ENCODE measurements around the gene MCEE.
A peak's percentile ranks its signal among the peaks of the same experiment; 100 is the strongest.
"Not testable (repeated sequence)": the region's sequence is repeated elsewhere in the genome, so short reads cannot be mapped to it uniquely, and the experiment has no call there.

MCEE gene

DNA sequence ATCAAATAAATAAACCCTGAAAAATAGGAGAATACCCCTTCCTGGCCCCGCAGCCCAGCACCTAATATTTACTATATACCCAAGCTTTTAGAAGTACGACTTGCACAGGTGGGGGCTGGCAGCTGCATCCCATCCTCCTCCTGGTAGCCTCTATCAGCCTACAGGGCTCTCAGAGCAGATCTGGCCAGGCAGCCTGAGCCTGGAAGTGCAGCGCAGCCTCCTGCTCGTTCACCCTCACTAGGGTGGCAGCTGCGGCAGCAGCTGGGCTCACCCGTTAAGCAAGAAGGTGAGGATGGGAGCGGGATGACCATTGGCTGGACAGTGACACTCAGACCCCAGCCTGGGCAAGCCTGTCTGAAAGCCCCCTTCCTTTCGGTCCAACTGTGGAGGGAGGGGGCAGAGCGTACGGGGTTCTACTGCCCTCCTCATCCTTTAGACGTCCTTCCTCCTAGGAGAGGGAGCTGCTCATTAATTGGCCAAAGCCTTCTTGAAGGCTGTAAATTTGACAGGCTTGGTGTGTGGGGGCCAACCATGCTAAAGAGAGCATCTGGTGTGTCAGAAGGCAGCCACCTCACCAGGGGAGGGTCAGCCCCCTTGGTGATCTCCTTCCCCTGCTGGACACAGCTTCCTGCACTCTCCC is 23.7 kb upstream of the MCEE start:
- FAIRE-seq = no peak

DNA sequence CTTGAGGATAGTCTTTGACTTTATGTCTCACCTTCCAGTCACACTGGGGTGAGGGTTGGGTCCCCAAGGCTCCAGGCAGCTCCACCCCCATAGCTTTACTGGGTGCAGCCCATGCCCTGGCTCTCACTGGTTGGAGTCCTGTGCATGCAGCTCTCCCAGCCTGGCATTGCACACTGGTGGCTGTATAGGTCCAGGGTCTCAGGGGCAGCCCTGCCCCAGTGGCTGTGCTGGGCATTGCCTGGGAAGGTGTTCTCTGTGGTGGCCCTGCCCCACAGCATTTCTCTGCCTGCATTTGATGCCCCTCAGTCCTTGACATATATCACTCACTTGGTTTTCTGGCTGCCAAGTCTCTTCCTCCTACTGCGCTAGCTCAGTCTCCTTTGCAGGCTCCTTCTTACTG is 21.6 kb upstream of the MCEE start:
- no peak for TF ChIP-seq SPI1 (IDR thresholded peaks at IDR 0.05; ENCODE audit: low read depth, low read length)
- DNase-seq (ENCODE audit: insufficient read length, low spot score) = no peak
- no peak for FAIRE-seq

More for the DNA sequence above, 23.7 kb upstream of the MCEE start:
- DNase-seq (ENCODE audit: insufficient read length, low spot score) = no peak
- TF ChIP-seq PAX5 (IDR thresholded peaks at IDR 0.05; ENCODE audit: insufficient read depth, low read length, severe bottlenecking) = no peak
- no peak for TF ChIP-seq POLR2AphosphoS5 (IDR thresholded peaks at IDR 0.05; ENCODE audit: low read depth, low read length)
- TF ChIP-seq SPI1 (IDR thresholded peaks at IDR 0.05; ENCODE audit: low read depth, low read length) = no peak
- TF ChIP-seq POLR2A (IDR thresholded peaks at IDR 0.05; ENCODE audit: low read depth, low read length) = no peak
- TF ChIP-seq TAF1 (IDR thresholded peaks at IDR 0.05; ENCODE audit: low read depth, low read length) = no peak
- no peak for TF ChIP-seq POU2F2 (IDR thresholded peaks at IDR 0.05; ENCODE audit: low read depth, low read length)

DNA sequence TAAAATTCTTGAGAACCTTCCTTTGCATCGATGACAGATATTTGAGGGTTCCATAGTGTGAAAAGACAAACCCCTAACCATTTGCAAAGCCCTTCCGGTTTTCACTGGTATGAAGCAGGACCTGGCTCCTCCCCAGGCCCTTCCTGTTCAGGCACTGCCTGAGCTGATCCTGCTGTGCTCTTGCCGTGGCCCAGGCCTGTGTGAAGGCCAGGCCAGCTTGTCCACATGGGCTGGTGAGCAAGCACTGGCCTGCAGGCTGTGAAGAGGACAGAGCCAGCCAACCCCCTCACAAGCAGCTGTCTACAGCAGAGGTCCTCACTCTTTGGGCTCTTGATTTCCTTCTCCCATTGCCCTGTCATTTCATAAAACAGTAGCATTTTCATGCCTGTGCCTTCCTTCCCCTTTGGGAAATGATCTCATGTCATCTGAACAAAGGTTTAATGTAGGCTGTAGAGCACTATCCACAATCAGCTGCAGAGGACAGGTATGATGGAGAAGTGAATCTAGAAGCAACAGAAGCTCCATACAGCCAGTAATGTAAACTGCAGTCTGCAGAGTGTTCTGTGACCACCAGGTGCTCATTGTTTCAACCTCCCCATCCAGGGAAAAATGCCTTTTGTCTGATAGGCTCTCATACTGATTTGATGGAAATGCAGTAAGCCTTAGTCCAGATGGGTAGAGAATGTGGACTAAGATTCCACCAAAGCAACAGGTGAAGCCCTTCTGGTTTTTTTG is 20.2 kb upstream of the MCEE start:
- FAIRE-seq (no peak), DNase-seq (ENCODE audit: insufficient read length, low spot score) (no peak)
- TF ChIP-seq POLR2A (IDR thresholded peaks at IDR 0.05; ENCODE audit: low read depth, low read length) (no peak; the same call in 1 of the 2 replicates), POLR2AphosphoS5 (IDR thresholded peaks at IDR 0.05; ENCODE audit: low read depth, low read length) (no peak), POU2F2 (IDR thresholded peaks at IDR 0.05; ENCODE audit: low read depth, low read length) (no peak), SPI1 (IDR thresholded peaks at IDR 0.05; ENCODE audit: low read depth, low read length) (no peak), TAF1 (IDR thresholded peaks at IDR 0.05; ENCODE audit: low read depth, low read length) (no peak), PAX5 (IDR thresholded peaks at IDR 0.05; ENCODE audit: insufficient read depth, low read length, severe bottlenecking) (no peak)

DNA sequence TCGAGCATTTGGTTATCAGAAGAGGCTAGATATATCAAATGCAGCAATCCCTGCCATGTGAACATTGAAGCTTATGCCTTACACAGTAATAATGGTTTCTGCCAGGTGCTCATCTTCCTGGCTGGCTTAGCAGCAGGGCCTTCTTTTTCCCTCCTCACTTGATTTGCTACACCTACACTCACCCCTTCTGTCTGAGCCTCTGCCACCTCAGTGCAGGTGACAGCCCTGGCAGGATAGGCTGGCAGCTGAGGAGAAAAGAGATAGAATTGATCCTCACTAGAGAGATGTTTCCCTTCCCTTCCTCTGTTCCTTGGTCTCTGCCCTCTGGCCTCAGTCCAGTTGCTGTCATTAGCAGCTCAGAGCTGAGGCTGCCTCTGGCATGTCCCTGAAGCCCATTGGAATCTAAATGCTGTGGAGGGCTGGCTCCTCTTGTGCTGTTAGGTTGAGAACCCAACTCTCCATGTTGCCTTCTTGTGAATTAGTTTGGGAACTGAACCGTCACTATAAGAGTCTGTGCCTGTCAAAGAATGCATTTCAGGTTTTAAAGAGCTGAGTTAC is 18.6 kb upstream of the MCEE start:
- FAIRE-seq (no peak), DNase-seq (ENCODE audit: insufficient read length, low spot score) (no peak)
- TF ChIP-seq POU2F2 (IDR thresholded peaks at IDR 0.05; ENCODE audit: low read depth, low read length) (no peak), PAX5 (IDR thresholded peaks at IDR 0.05; ENCODE audit: insufficient read depth, low read length, severe bottlenecking) (no peak)

DNA sequence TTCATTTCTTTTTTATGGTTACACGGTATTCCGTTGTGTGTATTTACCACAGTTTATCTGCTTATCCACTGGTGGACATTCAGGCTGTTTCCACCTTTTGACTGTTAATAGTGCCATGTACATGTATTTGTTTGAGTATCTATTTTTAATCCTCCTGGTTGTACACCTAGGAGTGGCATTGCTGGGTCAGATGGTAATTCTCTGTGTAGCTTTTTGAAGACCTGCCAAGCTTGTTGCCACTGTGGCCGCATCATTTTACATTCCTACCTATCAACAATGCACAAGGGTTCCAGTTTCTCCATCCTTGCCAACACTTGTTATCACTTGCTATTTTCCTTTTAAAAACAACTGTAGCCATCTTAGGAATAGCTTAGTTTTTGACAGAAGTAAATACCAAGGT is 13.8 kb upstream of the MCEE start:
- TF ChIP-seq POLR2A (IDR thresholded peaks at IDR 0.05; ENCODE audit: low read depth, low read length) (no peak), PAX5 (IDR thresholded peaks at IDR 0.05; ENCODE audit: insufficient read depth, low read length, severe bottlenecking) (no peak), POU2F2 (IDR thresholded peaks at IDR 0.05; ENCODE audit: low read depth, low read length) (no peak), POLR2AphosphoS5 (IDR thresholded peaks at IDR 0.05; ENCODE audit: low read depth, low read length) (no peak), SPI1 (IDR thresholded peaks at IDR 0.05; ENCODE audit: low read depth, low read length) (no peak), TAF1 (IDR thresholded peaks at IDR 0.05; ENCODE audit: low read depth, low read length) (no peak)
- DNase-seq (ENCODE audit: insufficient read length, low spot score) = no peak
- FAIRE-seq = no peak

DNA sequence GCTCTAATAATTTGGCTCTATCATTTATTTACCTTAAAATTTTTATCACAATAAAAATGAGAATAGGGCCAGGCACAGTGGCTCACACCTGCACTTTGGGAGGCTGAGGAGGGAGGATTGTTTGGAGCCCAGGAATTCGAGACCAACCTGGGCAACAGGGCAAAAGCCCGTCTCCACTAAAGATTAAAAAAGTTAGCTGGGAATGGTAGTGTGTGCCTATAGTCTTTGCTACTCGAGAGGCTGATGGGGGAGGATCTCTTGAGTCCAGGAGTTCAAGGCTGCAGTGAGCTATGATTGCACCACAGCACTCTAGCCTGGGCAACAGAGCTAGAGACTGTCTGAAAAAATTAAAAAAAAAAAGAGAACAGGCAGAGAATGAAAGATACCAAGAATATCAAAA is 6.1 kb upstream of the MCEE start:
- TF ChIP-seq POLR2A (IDR thresholded peaks at IDR 0.05; ENCODE audit: low read depth, low read length) = no peak
- TF ChIP-seq PAX5 (IDR thresholded peaks at IDR 0.05; ENCODE audit: insufficient read depth, low read length, severe bottlenecking) = no peak
- no peak for TF ChIP-seq SPI1 (IDR thresholded peaks at IDR 0.05; ENCODE audit: low read depth, low read length)
- no peak for TF ChIP-seq POLR2AphosphoS5 (IDR thresholded peaks at IDR 0.05; ENCODE audit: low read depth, low read length)
- no peak for TF ChIP-seq POU2F2 (IDR thresholded peaks at IDR 0.05; ENCODE audit: low read depth, low read length)
- no peak for TF ChIP-seq TAF1 (IDR thresholded peaks at IDR 0.05; ENCODE audit: low read depth, low read length)
- FAIRE-seq = no peak

DNA sequence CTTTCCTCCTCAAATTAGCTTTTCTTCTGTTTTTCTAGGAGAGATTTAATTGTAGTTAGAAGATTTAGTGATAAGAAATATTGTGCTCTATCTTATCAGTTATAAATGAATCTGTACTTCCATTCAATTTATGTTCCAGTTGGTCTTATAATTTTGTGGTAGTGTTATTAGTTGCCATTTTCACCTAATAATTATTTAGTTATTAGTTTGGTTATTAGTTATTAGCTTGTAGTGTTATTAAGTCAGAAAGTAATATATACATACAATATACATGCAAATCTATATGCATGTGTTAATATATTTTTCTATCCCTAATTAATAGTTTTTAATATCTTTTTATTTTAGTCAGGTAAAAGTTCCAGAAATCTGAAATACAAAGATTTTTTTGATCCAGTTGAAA is 3.6 kb upstream of the MCEE start:
- no peak for FAIRE-seq

More for the DNA sequence above, 6.1 kb upstream of the MCEE start:
- no peak for DNase-seq (ENCODE audit: insufficient read length, low spot score)

DNA sequence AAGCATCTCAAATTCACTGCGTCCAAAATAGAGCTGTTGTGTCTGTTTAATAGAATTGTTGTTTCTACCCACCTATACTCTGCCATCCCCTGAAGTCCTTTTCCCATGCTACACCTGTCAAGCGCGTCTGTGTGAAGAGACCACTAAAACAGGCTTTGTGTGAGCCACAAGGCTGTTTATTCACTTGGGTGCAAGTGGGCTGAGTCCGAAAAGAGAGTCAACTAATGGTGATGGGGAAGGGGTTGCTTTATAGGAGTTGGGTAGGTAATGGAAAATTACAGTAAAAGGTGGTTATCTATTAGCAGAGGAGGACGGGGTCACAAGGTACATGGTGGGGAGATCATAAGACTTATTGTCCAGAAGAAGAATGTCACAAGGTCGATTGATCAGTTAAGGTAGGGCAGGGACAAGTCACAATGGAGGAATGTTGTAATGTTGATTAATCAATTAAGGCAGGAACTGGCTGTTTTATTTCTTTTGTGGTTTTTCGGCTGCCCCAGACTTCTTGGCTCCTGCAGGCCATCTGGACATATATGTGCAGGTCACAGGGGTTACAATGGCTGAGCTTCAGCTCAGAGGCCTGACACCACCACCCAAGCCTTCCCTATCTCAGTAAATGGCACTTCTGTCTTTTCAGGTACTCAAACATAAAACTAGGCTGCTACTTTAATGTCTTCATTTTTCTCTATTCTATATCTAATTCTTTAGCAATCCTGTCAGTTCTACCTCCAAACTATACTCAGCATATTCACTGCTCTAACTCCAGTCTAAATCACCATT is 1.5 kb upstream of the MCEE start:
- DNase-seq (ENCODE audit: insufficient read length, low spot score); FAIRE-seq: not testable (repeated sequence)

More for the DNA sequence above, 3.6 kb upstream of the MCEE start:
- no peak for TF ChIP-seq POLR2AphosphoS5 (IDR thresholded peaks at IDR 0.05; ENCODE audit: low read depth, low read length)
- TF ChIP-seq PAX5 (IDR thresholded peaks at IDR 0.05; ENCODE audit: insufficient read depth, low read length, severe bottlenecking) = no peak
- TF ChIP-seq TAF1 (IDR thresholded peaks at IDR 0.05; ENCODE audit: low read depth, low read length) = no peak
- no peak for TF ChIP-seq POLR2A (IDR thresholded peaks at IDR 0.05; ENCODE audit: low read depth, low read length)
- TF ChIP-seq SPI1 (IDR thresholded peaks at IDR 0.05; ENCODE audit: low read depth, low read length) = no peak
- TF ChIP-seq POU2F2 (IDR thresholded peaks at IDR 0.05; ENCODE audit: low read depth, low read length) = no peak
- DNase-seq (ENCODE audit: insufficient read length, low spot score) = no peak

DNA sequence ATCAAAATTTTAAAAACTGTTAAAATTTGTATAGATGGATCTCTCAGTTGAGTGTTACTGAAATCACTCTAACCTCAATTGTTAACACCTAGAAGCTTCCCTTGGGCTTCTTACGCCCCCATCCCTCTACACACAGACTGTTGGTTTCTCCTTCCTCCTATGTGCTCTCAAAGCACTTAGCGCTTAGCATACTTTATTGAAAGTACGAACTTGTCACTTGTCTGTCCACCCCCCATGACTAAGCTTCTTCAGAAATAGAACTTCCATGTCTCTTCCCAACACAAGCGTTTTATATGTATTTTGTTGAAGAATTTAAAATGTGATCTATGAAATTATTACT is 846 bp upstream of the MCEE start:
- DNase-seq (ENCODE audit: insufficient read length, low spot score) (no peak), FAIRE-seq (no peak)
- no peak for TF ChIP-seq TAF1 (IDR thresholded peaks at IDR 0.05; ENCODE audit: low read depth, low read length)
- TF ChIP-seq POLR2A (IDR thresholded peaks at IDR 0.05; ENCODE audit: low read depth, low read length) = no peak
- no peak for TF ChIP-seq POU2F2 (IDR thresholded peaks at IDR 0.05; ENCODE audit: low read depth, low read length)
- no peak for TF ChIP-seq PAX5 (IDR thresholded peaks at IDR 0.05; ENCODE audit: insufficient read depth, low read length, severe bottlenecking)
- TF ChIP-seq SPI1 (IDR thresholded peaks at IDR 0.05; ENCODE audit: low read depth, low read length) = no peak
- no peak for TF ChIP-seq POLR2AphosphoS5 (IDR thresholded peaks at IDR 0.05; ENCODE audit: low read depth, low read length)

DNA sequence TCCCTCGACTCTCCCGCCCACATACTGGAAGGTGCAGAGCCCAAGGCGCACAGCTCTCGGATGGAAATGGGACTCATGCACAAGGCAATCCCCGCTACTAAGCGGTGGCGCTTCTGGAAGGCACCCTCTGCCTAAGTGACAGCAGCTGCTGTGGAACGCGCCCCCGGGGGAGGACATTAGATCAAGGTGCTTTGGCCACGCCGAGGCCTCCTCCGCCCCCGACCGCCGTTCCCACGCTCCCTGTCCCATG is 202 bp downstream of the MCEE start:
- no peak for FAIRE-seq
- TF ChIP-seq POLR2A (IDR thresholded peaks at IDR 0.05; ENCODE audit: low read depth, low read length) (no peak), TAF1 (IDR thresholded peaks at IDR 0.05; ENCODE audit: low read depth, low read length) (no peak), PAX5 (IDR thresholded peaks at IDR 0.05; ENCODE audit: insufficient read depth, low read length, severe bottlenecking) (no peak), POU2F2 (IDR thresholded peaks at IDR 0.05; ENCODE audit: low read depth, low read length) (no peak), SPI1 (IDR thresholded peaks at IDR 0.05; ENCODE audit: low read depth, low read length) (no peak), POLR2AphosphoS5 (IDR thresholded peaks at IDR 0.05; ENCODE audit: low read depth, low read length) (no peak)
- peak; percentile 16 for DNase-seq (ENCODE audit: insufficient read length, low spot score)

All from GM12891 (cell line).